GM12874 (cell line): ENCODE data around the gene GNPTG.
A peak's percentile ranks its signal among the peaks of the same experiment; 100 is the strongest.

ENCODE experiments used
- CTCF ChIP-seq: IDR thresholded peaks from 2 replicates; pipeline ENCODE4 v1.5.1; 2011; ENCODE audit warnings: low read depth, mild to moderate bottlenecking, control low read depth, low read length, moderate library complexity; ENCODE audit not compliant: insufficient read depth

Gene GNPTG

GRCh38 chr16:1377406-1378010, 25.8 kb downstream of the GNPTG start:
- no peak for TF ChIP-seq CTCF

- TF ChIP-seq CTCF, result no peak
Observed at GRCh38 chr16:1378087-1378803, 26.5 kb downstream of the GNPTG start.

- no peak for TF ChIP-seq CTCF
Observed at GRCh38 chr16:1378804-1379303, 27.1 kb downstream of the GNPTG start.

GRCh38 chr16:1379304-1380076, 27.8 kb downstream of the GNPTG start:
- 0 out of 2 replicates have a peak, but pooled peaks have one; percentile 14 for TF ChIP-seq CTCF

GRCh38 chr16:1380195-1380594, 28.5 kb downstream of the GNPTG start:
- TF ChIP-seq CTCF, result no peak

GRCh38 chr16:1381612-1382406, 30.1 kb downstream of the GNPTG start:
- no peak for TF ChIP-seq CTCF
